ENCODE measurements around the gene TOR1B.
A peak's percentile ranks its signal among the peaks of the same experiment; 100 is the strongest.

The TOR1B gene

GRCh38 chr9:129822898-129823541, 20.0 kb downstream of the TOR1B start (continued):
- peak; percentile 37 for TF ChIP-seq ZNF398 (tag by site-specific recombination; IDR thresholded peaks at IDR 0.05)
- peak; percentile 73 for TF ChIP-seq SP2 (tag by site-specific recombination; IDR thresholded peaks at IDR 0.05)
- no peak for TF ChIP-seq CTCF (tag by site-specific recombination; IDR thresholded peaks at IDR 0.05)
- TF ChIP-seq ZNF837 (tag by site-specific recombination; IDR thresholded peaks at IDR 0.05), result no peak
- TF ChIP-seq GLIS1 (tag by site-specific recombination; IDR thresholded peaks at IDR 0.05), result peak; percentile 73
- peak; percentile 96 for TF ChIP-seq PRDM10 (tag by site-specific recombination; IDR thresholded peaks at IDR 0.05)
- TF ChIP-seq ZNF555 (tag by site-specific recombination; conservative IDR thresholded peaks at IDR 0.05), result no peak
- TF ChIP-seq SP7 (tag by site-specific recombination; IDR thresholded peaks at IDR 0.05), result no peak
- TF ChIP-seq ZNF354C (tag by site-specific recombination; IDR thresholded peaks at IDR 0.05; ENCODE audit: borderline replicate concordance, low read depth), result no peak

GRCh38 chr9:129823542-129823934, 20.6 kb downstream of the TOR1B start:
- POLR2A ChIA-PET, result interaction anchor here (0.6 to 6.5 kb wide), 6 partner anchors 10 to 1009 kb away, joined by 3 to 36 read pairs (median 8); partner anchors contain the start of genes C9orf78, EXOSC2 and USP20
- H3K4me1 ChIP-seq (ENCODE audit: control insufficient read depth, insufficient read depth, low read length), result no peaks in the 10 kb centered on the region

More at GRCh38 chr9:129823542-129823934, 20.6 kb downstream of the TOR1B start:
- CTCF ChIA-PET, result no interaction called here
- H3K9me3 ChIP-seq (ENCODE audit: control insufficient read depth, insufficient read depth, low read depth, low read length), result no peaks in the 10 kb centered on the region
- no peak for TF ChIP-seq ZEB2 (tag by site-specific recombination; IDR thresholded peaks at IDR 0.05)
- no peak for TF ChIP-seq ZNF600 (tag by site-specific recombination; IDR thresholded peaks at IDR 0.05)
- no peak for TF ChIP-seq KLF8 (tag by site-specific recombination; IDR thresholded peaks at IDR 0.05)
- TF ChIP-seq YY1 (tag by site-specific recombination; IDR thresholded peaks at IDR 0.05), result no peak
- TF ChIP-seq ZNF26 (tag by site-specific recombination; IDR thresholded peaks at IDR 0.05), result no peak
- no peak for TF ChIP-seq ZNF302 (tag by site-specific recombination; IDR thresholded peaks at IDR 0.05; ENCODE audit: low read depth)
- TF ChIP-seq ZNF157 (tag by site-specific recombination; IDR thresholded peaks at IDR 0.05), result no peak
- TF ChIP-seq ZFP41 (tag by site-specific recombination; IDR thresholded peaks at IDR 0.05; ENCODE audit: borderline replicate concordance), result no peak
- TF ChIP-seq ZNF324 (tag by site-specific recombination; IDR thresholded peaks at IDR 0.05), result no peak
- H3K36me3 ChIP-seq (ENCODE audit: control insufficient read depth in 2 of 2, insufficient read depth in 1 of 2, low read length in 2 of 2), result peaks cover 36 to 48% of the 10 kb centered on the region in 2 experiments; a peak in 2 of 3 replicates
- H3K27ac ChIP-seq (ENCODE audit: extremely low read depth, low read depth, low read length), result peak overlapping the region; percentile 88
- H3K4me3 ChIP-seq (ENCODE audit: low read depth, low read length), result peak overlapping the region; percentile 98
